Pulmonary artery endothelial cell (primary cell): ENCODE data around the gene ACADS. TPM values are rescaled to one million over a fixed set of nuclear protein-coding genes. Genes with fewer than 3 reads are reported as not detected.
"Not testable (repeated sequence)": the region's sequence is repeated elsewhere in the genome, so short reads cannot be mapped to it uniquely, and the experiment has no call there.

Experiments
- DNase-seq: peaks from one replicate; pipeline ENCODE4 v3.0.0-alpha.2; 2011; ENCODE audit warnings: low read depth, low spot score
- total RNA-seq: library from RNA; depleted of rRNA; stranded (reverse); fragments of >200 nt; gene quantifications from 2 replicates; pipeline ENCODE4 v1.2.3, GENCODE V29; 2014

Gene ACADS
- total RNA-seq, 1 donor from 2014 or later = 17.9 TPM

GRCh38 chr12:120726510-120726793 is 826 bp downstream of the ACADS start:
- DNase-seq = no peak

GRCh38 chr12:120726961-120727360 is 1.3 kb downstream of the ACADS start:
- DNase-seq = no peak

- DNase-seq = not testable (repeated sequence)
Measured at GRCh38 chr12:120732198-120732597, 6.6 kb downstream of the ACADS start.

- no peak for DNase-seq
Measured at GRCh38 chr12:120733574-120733973, 7.9 kb downstream of the ACADS start.

GRCh38 chr12:120734210-120734609 is 8.6 kb downstream of the ACADS start:
- DNase-seq = no peak

GRCh38 chr12:120735181-120735580 is 9.6 kb downstream of the ACADS start:
- no peak for DNase-seq

GRCh38 chr12:120736404-120737331 is 11.0 kb downstream of the ACADS start:
- no peak for DNase-seq

- DNase-seq = no peak
Measured at GRCh38 chr12:120737557-120738251, 12.1 kb downstream of the ACADS start.

- DNase-seq = no peak
Measured at GRCh38 chr12:120738252-120739030, 12.8 kb downstream of the ACADS start.

- no peak for DNase-seq
Measured at GRCh38 chr12:120739031-120739762, 13.6 kb downstream of the ACADS start.

- no peak for DNase-seq
Measured at GRCh38 chr12:120739821-120740613, 14.4 kb downstream of the ACADS start.

GRCh38 chr12:120740871-120741270 is 15.2 kb downstream of the ACADS start:
- no peak for DNase-seq

GRCh38 chr12:120741476-120742421 is 16.1 kb downstream of the ACADS start:
- no peak for DNase-seq

GRCh38 chr12:120744922-120745493 is 19.4 kb downstream of the ACADS start:
- no peak for DNase-seq

- DNase-seq = no peak
Measured at GRCh38 chr12:120748242-120748641, 22.6 kb downstream of the ACADS start.

- no peak for DNase-seq
Measured at GRCh38 chr12:120749256-120749655, 23.6 kb downstream of the ACADS start.

GRCh38 chr12:120750806-120751205 is 25.2 kb downstream of the ACADS start:
- no peak for DNase-seq

GRCh38 chr12:120751389-120751788 is 25.8 kb downstream of the ACADS start:
- no peak for DNase-seq

GRCh38 chr12:120754792-120755191 is 29.2 kb downstream of the ACADS start:
- DNase-seq = no peak
